IMR-90 (cell line): ENCODE results near the gene ATP2B1. TPM values are rescaled to one million over a fixed set of nuclear protein-coding genes. Genes with fewer than 3 reads are reported as not detected.

Experiments
- ATAC-seq: fragments of 200-7000 bp; cut with Tn5 transposase; 2 replicates; pipeline ENCODE4 v1.9.1; 2020; ENCODE audit warnings: low read depth, mild to moderate bottlenecking, moderate library complexity
- BruUV-seq: library from RNA; stranded (reverse); fragments of 400-500 nt; replicated peaks from 2 replicates; lab custom pipeline; 2021; lab: Mats Ljungman, UMichigan
- CTCF ChIA-PET: fragments of 300-600 bp; formaldehyde crosslinking; extraction: SDS; loops from one replicate; lab custom pipeline; 2021; ENCODE audit warnings: antibody characterized with exemption; lab: Yijun Ruan, JAX
- POLR2A ChIA-PET: fragments of 300-600 bp; sonication (Branson Sonifier 250); formaldehyde crosslinking; loops from one replicate; lab custom pipeline; 2022; ENCODE audit warnings: antibody characterized with exemption; ENCODE audit not compliant: unreplicated experiment; lab: Charles Lee
- DNase-seq: peaks from one replicate; pipeline ENCODE4 v3.0.0; 2013
- H2AFZ ChIP-seq: replicated peaks from 2 replicates; pipeline ENCODE3; 2013; ENCODE audit warnings: low read length, mild to moderate bottlenecking; ENCODE audit not compliant: poor library complexity
- H2AK5ac ChIP-seq: 2 replicates; pipeline ENCODE4 v1.6.1; 2013; ENCODE audit warnings: low read depth, low read length, inconsistent platforms
- H2AK9ac ChIP-seq: replicated peaks from 2 replicates; pipeline ENCODE3; 2013; ENCODE audit warnings: mild to moderate bottlenecking, low read depth, low read length, moderate library complexity; ENCODE audit not compliant: poor library complexity
- H2BK120ac ChIP-seq: 2 replicates; pipeline ENCODE4 v1.6.1; 2013; ENCODE audit warnings: low read depth, low read length, inconsistent platforms
- H2BK15ac ChIP-seq: 3 replicates; pipeline ENCODE4 v1.6.1; 2013; ENCODE audit warnings: low read depth, low read length, inconsistent platforms
- H2BK20ac ChIP-seq: 2 replicates; pipeline ENCODE4 v1.6.1; 2013; ENCODE audit warnings: low read depth, mild to moderate bottlenecking, inconsistent platforms, low read length, moderate library complexity
- H2BK5ac ChIP-seq: 2 replicates; pipeline ENCODE4 v1.6.1; 2013; ENCODE audit warnings: mild to moderate bottlenecking, low read depth, low read length, inconsistent platforms; ENCODE audit not compliant: poor library complexity, severe bottlenecking
- H3K14ac ChIP-seq: replicated peaks from 2 replicates; pipeline ENCODE4 v1.6.1; 2013; ENCODE audit warnings: low read depth, low read length, inconsistent platforms
- H3K18ac ChIP-seq: 2 replicates; pipeline ENCODE4 v1.6.1; 2013; ENCODE audit warnings: low read depth, low read length, control low read depth
- H3K23ac ChIP-seq: 2 replicates; pipeline ENCODE4 v1.6.1; 2013; ENCODE audit warnings: low read depth, low read length, inconsistent platforms
- H3K27ac ChIP-seq: 2 replicates; pipeline ENCODE4 v1.5.1; 2013; ENCODE audit warnings: mild to moderate bottlenecking, control low read depth, low read length; ENCODE audit not compliant: insufficient read depth
- H3K27me3 ChIP-seq: 2 replicates; pipeline ENCODE4 v1.6.1; 2013; ENCODE audit warnings: low read length; ENCODE audit not compliant: control insufficient read depth, insufficient read depth
- H3K36me3 ChIP-seq: 2 replicates; pipeline ENCODE4 v1.6.1; 2013; ENCODE audit warnings: low read length, mixed read lengths; ENCODE audit not compliant: control insufficient read depth, insufficient read depth
- H3K4ac ChIP-seq: 2 replicates; pipeline ENCODE4 v1.6.1; 2013; ENCODE audit warnings: low read depth, low read length, inconsistent platforms
- H3K4me1 ChIP-seq: 2 replicates; pipeline ENCODE4 v1.6.1; 2013; ENCODE audit warnings: low read length, mixed read lengths; ENCODE audit not compliant: control insufficient read depth, insufficient read depth
- H3K4me2 ChIP-seq: 2 replicates; pipeline ENCODE4 v1.6.1; 2013; ENCODE audit warnings: low read depth, mild to moderate bottlenecking, control low read depth, low read length, moderate library complexity
- H3K4me3 ChIP-seq: 2 replicates; pipeline ENCODE4 v1.5.1; 2013; ENCODE audit warnings: low read depth, mild to moderate bottlenecking, control low read depth, low read length, moderate library complexity; ENCODE audit not compliant: insufficient read depth
- H3K56ac ChIP-seq: 2 replicates; pipeline ENCODE4 v1.6.1; 2013; ENCODE audit warnings: low read length, inconsistent platforms; ENCODE audit not compliant: insufficient read depth; ENCODE audit errors: extremely low read depth
- H3K79me1 ChIP-seq, 2 experiments: 2 replicates each; pipeline ENCODE4 v1.6.1; 2013; ENCODE audit warnings: low read length in 2 of 2, inconsistent platforms in 1 of 2, low read depth in 1 of 2
- H3K9ac ChIP-seq: 2 replicates; pipeline ENCODE4 v1.6.1; 2013; ENCODE audit warnings: low read depth, low read length, control low read depth
- H3K9me1 ChIP-seq: 2 replicates; pipeline ENCODE4 v1.6.1; 2013; ENCODE audit warnings: low read length, inconsistent platforms; ENCODE audit not compliant: insufficient read depth
- H3K9me3 ChIP-seq: 2 replicates; pipeline ENCODE4 v1.6.1; 2013; ENCODE audit warnings: low read length; ENCODE audit not compliant: control insufficient read depth, insufficient read depth
- H4K20me1 ChIP-seq: 2 replicates; pipeline ENCODE4 v1.6.1; 2013; ENCODE audit warnings: low read length, inconsistent platforms; ENCODE audit not compliant: insufficient read depth
- H4K5ac ChIP-seq: 2 replicates; pipeline ENCODE4 v1.6.1; 2013; ENCODE audit warnings: mild to moderate bottlenecking, low read depth, low read length, control low read depth
- H4K8ac ChIP-seq, 2 experiments: 2 replicates each; pipeline ENCODE4 v1.6.1; 2013; ENCODE audit warnings: low read depth in 2 of 2, low read length in 2 of 2, control low read depth in 1 of 2, inconsistent platforms in 1 of 2
- H4K91ac ChIP-seq: 2 replicates; pipeline ENCODE4 v1.6.1; 2013; ENCODE audit warnings: low read depth, low read length, inconsistent platforms; ENCODE audit not compliant: insufficient read depth
- MAZ ChIP-seq: IDR thresholded peaks from 2 replicates; pipeline ENCODE4 v1.6.1; 2012; ENCODE audit warnings: low read depth, mild to moderate bottlenecking, low read length, improper control_type of control experiment, moderate library complexity, borderline replicate concordance
- MXI1 ChIP-seq: IDR thresholded peaks from 2 replicates; pipeline ENCODE4 v1.6.1; 2012; ENCODE audit warnings: low read depth, mild to moderate bottlenecking, low read length, moderate library complexity, borderline replicate concordance
- POLR2A ChIP-seq: IDR thresholded peaks from 2 replicates; pipeline ENCODE4 v1.6.1; 2012; ENCODE audit warnings: mild to moderate bottlenecking, low read depth, low read length
- dilution Hi-C: fragments of 300-500 bp; cut with HindIII; formaldehyde crosslinking; loops from one replicate; pipeline ENCODE4 v1.14.3; 2018; ENCODE audit warnings: low sequenced_read_pairs; ENCODE audit not compliant: unreplicated experiment
- in situ Hi-C: fragments of 300-500 bp; cut with MboI; formaldehyde crosslinking; loops from 3 replicates; pipeline ENCODE4 v1.14.3; 2019; ENCODE audit warnings: low sequenced_read_pairs, inconsistent platforms, mixed read lengths
- intact Hi-C: fragments of 100-400 bp; cut with micrococcal nuclease; formaldehyde crosslinking; loops from 2 replicates; pipeline ENCODE4 v1.10.0; 2022
- polyA plus RNA-seq, 3 experiments: library from polyadenylated mRNA; depleted of rRNA; stranded (reverse); fragments of >200 nt; gene quantifications; 2 replicates each; pipeline ENCODE4 v1.2.3, GENCODE V29; 2012; ENCODE audit warnings: low replicate concordance in 1 of 3
- total RNA-seq: library from RNA; depleted of rRNA; stranded (reverse); fragments of >200 nt; gene quantifications from 2 replicates; pipeline ENCODE4 v1.2.3, GENCODE V29; 2012
- TF ChIP-seq, protein P1 (sequence below): conservative IDR thresholded peaks from 2 replicates; pipeline ENCODE4 v1.5.1; 2012; ENCODE audit warnings: mild to moderate bottlenecking, low read depth, low read length, improper control_type of control experiment

Gene ATP2B1
- total and polyA plus RNA-seq, 2 of the 4 experiments (the other 2 are of a cell fraction): 9.9 to 32.6 TPM

DNA sequence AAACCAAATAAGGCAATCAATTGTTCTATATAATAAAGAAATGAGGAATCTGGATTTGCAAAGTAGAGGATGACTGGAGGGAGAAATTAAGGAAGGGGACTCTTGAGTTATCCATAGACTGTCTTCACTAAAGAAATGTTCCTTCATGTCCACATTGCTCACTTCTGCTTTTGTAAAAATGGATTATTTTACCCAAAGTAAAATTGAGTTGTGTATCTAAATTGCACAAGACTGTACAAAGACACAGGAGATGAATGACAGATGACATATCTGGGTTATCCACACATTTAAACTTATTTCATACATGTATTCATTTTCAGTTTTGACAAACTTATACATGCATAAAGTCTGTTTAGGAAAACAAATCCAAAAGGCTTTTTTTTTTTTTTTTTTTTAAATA lies 11.3 kb downstream of the ATP2B1 start:
- Histone ChIP-seq H2AK9ac (no peak overlapping the region), H2BK120ac (no peak overlapping the region), H3K4me1 (peaks cover 2% of the 10 kb centered on the region; the same call in 1 of the 2 replicates), H2AFZ (no peak overlapping the region), H3K27ac (no peak overlapping the region), H3K18ac (no peak overlapping the region), H3K23ac (no peak overlapping the region), H2BK5ac (no peak overlapping the region), H4K91ac (no peak overlapping the region), H3K9ac (no peak overlapping the region), H3K9me1 (peaks cover 9% of the 10 kb centered on the region; the same call in 1 of the 2 replicates), H3K79me1 (peaks cover 11 to 67% of the 10 kb centered on the region in 2 experiments), H2AK5ac (no peak overlapping the region), H4K20me1 (peaks cover 55% of the 10 kb centered on the region), H3K36me3 (no peaks in the 10 kb centered on the region), H4K8ac (no peak overlapping the region), H3K56ac (no peak overlapping the region), H3K4ac (no peak overlapping the region), H2BK15ac (no peak overlapping the region), H3K4me3 (no peak overlapping the region), H3K9me3 (no peaks in the 10 kb centered on the region), H3K14ac (no peak overlapping the region), H3K4me2 (no peak overlapping the region), H4K5ac (no peak overlapping the region), H2BK20ac (no peak overlapping the region), H3K27me3 (no peaks in the 10 kb centered on the region)
- ATAC-seq (no peak), DNase-seq (no peak)
- ChIA-PET POLR2A (no interaction called here), CTCF (interaction anchor here (0.7 kb wide), 1 partner anchor 1193 kb away, joined by 3 read pairs; no protein-coding TSS in a partner anchor)
- dilution Hi-C loops (no loop called here), in situ Hi-C loops (no loop called here), intact Hi-C loops (no loop called here)
- TF ChIP-seq, protein P1, sequence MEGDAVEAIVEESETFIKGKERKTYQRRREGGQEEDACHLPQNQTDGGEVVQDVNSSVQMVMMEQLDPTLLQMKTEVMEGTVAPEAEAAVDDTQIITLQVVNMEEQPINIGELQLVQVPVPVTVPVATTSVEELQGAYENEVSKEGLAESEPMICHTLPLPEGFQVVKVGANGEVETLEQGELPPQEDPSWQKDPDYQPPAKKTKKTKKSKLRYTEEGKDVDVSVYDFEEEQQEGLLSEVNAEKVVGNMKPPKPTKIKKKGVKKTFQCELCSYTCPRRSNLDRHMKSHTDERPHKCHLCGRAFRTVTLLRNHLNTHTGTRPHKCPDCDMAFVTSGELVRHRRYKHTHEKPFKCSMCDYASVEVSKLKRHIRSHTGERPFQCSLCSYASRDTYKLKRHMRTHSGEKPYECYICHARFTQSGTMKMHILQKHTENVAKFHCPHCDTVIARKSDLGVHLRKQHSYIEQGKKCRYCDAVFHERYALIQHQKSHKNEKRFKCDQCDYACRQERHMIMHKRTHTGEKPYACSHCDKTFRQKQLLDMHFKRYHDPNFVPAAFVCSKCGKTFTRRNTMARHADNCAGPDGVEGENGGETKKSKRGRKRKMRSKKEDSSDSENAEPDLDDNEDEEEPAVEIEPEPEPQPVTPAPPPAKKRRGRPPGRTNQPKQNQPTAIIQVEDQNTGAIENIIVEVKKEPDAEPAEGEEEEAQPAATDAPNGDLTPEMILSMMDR: no peak
- TF ChIP-seq MXI1 (no peak), POLR2A (no peak), MAZ (no peak)
- no TSS peak for BruUV-seq
